GM19463 (cell line): ENCODE results near the gene HOMER2.

Experiments used
- ATAC-seq: cut with Tn5 transposase; IDR thresholded peaks from one replicate; pipeline ENCODE4 v1.9.1; 2021; ENCODE audit warnings: mild to moderate bottlenecking, moderate library complexity; ENCODE audit not compliant: unreplicated experiment

HOMER2 gene

DNA sequence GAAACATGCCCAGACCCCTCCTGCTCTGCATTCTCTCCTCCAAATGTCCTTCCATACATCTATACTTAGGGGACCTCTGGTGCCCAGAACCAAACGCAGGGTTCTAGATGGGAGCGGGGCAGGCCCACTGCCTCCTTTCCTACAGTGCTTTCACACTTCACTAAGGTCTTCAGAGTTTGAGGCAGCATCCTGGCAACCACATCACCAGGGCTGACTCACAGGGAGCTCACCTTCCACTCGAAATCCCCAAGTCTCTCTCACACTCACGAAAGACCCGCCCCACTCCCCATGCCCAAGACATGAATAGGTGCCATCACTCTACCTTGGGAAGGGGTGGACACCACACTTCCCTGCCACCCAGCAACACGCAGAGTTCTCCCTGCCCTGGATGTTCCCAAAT lies 18.9 kb downstream of the HOMER2 start:
- ATAC-seq: no peak

- no peak for ATAC-seq
Observed at GRCh38 chr15:82931221-82931620, 21.3 kb downstream of the HOMER2 start.

DNA sequence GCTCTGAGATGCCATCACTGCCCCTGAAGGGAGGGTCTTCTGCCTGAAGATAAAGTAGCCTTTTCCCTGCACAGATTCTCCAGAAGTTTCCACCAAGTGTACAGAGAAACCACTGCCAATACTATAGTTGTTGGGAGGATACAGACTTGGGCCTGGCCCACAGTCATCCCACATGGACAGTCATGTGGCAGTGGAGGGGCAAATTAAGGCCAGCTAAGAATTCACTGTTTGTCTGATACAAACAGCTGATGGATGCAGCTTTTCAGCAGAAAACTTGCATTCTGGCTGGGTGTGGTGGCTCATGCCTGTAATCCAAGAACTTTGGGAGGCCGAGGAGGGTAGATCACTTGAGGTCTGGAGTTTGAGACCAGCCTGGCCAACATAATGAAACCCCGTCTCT lies 22.1 kb downstream of the HOMER2 start:
- no peak for ATAC-seq

GRCh38 chr15:82928711-82929110 lies 23.8 kb downstream of the HOMER2 start:
- ATAC-seq: no peak

- ATAC-seq: no peak
Observed at GRCh38 chr15:82923744-82924143, 28.8 kb downstream of the HOMER2 start.

DNA sequence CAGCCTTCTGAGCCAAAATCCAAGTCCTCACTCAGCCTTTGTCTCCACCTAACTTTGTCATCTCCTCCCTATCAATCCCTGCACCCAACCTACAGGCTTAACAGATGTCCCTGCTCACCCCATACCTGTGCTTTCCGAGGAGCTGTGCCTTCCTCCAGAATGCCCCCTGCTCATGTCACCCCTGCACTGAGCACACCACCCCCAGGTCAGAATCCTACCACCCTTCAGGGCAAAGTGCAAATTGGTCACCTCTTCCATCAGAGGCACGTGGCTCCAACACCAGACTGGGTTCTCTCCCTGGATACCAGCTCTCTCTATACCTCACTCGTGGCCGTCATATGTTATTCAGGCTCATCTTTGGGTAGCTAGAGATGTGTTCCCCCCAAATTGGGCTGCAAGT lies 29.8 kb downstream of the HOMER2 start:
- ATAC-seq: no peak

GRCh38 chr15:82921939-82922338 lies 30.6 kb downstream of the HOMER2 start:
- ATAC-seq: no peak

GRCh38 chr15:82921242-82921641 lies 31.3 kb downstream of the HOMER2 start:
- ATAC-seq: no peak

DNA sequence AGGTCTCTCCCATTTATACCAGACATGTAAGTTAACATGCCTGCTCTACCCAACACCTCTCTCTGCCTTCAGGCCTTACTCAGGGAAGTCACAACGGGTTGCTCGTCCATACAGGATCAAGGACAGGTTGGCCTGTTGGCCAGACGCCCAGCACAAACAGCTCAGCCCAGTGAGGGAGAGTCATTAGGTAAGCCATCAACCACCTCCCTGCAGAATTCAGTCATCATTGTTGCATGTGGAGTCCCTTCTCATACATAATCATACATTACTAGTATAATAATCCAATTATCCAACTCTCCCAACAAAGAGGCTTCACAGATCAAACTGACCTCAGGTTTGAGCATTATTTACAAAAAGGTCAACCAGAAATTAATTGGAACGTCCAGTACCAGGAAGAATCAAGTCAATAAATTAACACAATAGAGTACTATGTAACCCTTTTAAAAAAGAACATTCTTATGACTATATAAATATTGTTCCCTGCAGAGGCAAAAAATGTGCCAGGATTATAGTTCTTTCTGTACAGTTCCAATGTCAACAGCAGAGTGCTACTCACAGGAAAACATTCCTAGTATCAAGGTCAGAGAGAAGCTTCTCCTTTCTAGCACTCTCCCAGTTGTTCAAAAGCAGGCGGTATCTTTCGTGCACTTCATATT lies 33.2 kb downstream of the HOMER2 start:
- ATAC-seq: no peak

- no peak for ATAC-seq
Observed at GRCh38 chr15:82918607-82919230, 33.8 kb downstream of the HOMER2 start.

- ATAC-seq: no peak
Observed at GRCh38 chr15:82918162-82918561, 34.4 kb downstream of the HOMER2 start.

DNA sequence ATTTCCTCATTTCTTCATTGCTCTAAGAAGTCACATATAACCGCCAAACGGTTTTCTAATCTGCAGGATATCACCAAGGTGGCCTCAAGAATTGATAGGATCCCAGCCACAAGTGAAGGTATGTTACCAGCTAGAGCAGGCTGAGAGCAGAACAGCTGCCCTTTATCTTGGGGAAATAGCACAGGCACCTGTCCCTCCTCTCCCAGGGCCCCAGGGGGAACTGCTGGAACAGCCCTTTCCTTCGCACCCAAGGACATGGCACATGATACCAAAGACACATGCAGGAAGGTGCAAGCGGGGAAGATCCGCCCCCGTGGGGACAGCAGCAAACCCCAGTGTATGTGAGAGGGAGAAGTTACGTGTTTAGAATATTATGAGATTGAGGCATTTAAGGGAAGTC lies 35.3 kb downstream of the HOMER2 start:
- ATAC-seq: no peak

GRCh38 chr15:82916161-82916952 lies 36.2 kb downstream of the HOMER2 start:
- no peak for ATAC-seq

DNA sequence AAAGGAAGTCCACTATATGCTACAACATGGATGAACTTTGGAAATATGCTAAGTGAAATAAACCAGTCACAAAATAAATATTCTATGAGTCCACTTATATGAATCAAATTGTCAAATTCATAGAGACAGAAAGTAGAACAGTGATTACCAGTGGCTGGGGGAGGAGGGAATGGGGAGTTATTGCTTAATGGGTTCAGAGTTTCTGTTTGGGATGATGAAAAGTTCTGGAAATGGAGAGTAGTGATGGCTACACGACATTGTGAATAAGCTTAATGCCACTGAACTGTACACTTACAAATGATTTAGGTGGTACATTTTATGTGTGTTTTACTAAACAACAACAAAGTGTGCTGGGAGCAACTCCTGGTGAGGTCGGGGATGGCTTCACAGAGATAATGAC lies 38.1 kb downstream of the HOMER2 start:
- no peak for ATAC-seq

DNA sequence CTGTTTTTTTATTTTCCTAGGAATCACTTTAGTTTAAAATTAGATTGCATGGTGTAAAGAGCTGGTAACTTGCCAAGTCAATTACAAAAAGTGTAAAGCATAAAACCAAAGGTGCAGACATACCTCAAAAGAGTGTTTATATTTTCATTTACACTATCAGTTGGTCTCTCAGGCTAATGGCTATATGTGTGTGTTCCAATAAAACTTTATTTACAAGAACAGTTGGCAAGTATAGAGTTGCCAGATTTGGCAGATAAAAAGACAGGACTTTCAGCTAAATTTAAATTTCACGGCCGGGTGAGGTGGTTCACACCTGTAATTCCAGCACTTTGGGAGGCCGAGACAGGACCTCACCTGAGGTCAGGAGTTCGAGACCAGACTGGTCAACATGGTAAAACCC lies 41.1 kb downstream of the HOMER2 start:
- ATAC-seq: no peak

- ATAC-seq: no peak
Observed at GRCh38 chr15:82910721-82911120, 41.8 kb downstream of the HOMER2 start.

DNA sequence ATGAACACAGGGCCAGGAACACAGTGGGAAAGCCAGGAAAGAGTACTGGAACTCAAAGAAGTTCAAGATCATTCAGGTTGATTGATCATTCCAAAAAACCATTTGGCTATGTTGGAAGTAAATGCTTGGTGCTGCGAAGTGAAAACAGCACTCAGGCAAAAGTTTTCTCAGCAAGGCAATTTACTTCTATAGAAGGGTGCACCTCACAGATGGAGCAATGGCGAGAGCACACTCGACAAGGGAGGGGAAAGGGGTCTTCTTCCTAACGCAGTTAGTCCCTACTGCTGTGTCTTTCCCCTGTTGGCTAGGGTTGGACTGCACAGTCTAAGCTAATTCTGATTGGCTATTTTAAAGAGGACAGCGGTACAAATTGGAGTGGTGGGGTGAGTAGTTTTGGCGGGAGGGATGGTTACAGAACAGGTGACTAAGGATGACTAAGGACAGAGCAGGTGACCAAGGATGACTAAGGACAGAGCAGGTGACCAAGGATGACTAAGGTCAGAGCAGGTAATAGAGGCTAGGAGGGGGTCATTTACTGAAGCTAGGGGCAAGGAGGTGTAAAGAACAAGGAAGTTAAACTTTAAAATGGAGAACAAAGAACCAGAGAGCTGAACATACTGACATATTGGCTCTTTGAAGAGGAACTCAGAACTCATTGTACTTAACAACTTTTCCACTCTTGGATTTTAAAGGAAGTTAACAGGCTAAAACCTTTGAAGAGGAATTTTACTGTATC lies 43.3 kb downstream of the HOMER2 start:
- no peak for ATAC-seq

- no peak for ATAC-seq
Observed at GRCh38 chr15:82907350-82907749, 45.2 kb downstream of the HOMER2 start.

DNA sequence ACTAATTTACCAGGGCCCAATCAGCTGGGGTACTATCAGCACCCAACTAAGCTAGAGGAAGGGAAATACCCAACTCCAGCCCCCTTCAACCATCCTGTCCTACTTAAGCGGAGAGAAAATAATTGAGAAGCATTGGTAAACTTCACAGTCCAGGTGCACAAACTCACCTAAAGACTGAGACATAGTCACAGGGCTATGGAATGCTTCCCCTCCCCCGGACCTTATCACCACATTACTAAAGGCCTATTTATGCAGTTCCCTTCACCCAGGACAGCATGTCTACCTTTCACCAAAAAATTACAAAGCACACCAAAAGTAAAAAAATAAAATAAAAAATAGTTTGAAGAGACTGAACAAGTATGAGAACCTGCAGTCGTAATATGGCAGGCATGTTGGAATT lies 47.9 kb downstream of the HOMER2 start:
- ATAC-seq: no peak

- ATAC-seq: no peak
Observed at GRCh38 chr15:82903511-82903910, 49.0 kb downstream of the HOMER2 start.

DNA sequence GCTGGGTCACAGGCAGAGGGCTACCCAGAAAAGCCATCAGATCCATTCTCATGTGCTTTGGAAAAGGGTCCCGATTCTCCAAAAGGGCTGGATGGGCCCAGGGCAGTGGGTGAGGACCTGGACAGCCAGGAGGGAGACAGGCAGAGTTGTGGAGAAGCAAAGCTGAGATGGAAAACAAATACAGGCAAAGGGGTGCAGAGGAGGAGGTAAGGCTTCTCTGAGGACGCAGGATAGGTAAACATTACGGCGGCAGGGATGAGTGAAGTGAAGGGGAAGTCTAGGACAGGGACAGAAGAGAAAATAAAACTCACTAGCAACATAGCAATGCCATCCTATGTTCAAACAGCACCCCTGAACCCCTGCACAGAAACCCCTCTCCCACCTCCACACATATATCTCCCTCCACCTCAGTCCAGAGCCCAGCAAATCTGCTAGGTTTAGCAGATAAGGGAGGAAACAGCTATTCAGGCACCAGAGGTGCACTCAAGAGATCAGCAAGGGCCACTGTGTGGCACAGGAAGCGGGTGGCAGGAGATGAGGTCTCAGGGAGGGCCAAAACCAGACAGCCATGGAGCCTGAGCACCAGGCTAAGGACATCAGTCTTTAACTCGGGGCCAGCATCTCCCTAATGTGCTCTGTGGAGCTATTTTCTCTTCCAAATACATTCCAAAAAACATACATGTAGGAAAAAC lies 51.3 kb downstream of the HOMER2 start:
- no peak for ATAC-seq
